Ascending aorta (tissue), 2 donors: ENCODE measurements around the gene HM13. TPM values are rescaled to one million over a fixed set of nuclear protein-coding genes. Genes with fewer than 3 reads are reported as not detected.
A peak's percentile ranks its signal among the peaks of the same experiment; 100 is the strongest.

Source experiments
- DNase-seq, 2 donors: peaks; one replicate each; pipeline ENCODE4 v3.0.0-alpha.2; 2019; ENCODE audit warnings: low spot score in 2 of 2
- H3K27ac ChIP-seq, 2 donors: fragments of 200-600 bp; sonication (generic); one replicate each; pipeline ENCODE4 v1.5.1; 2016 to 2017; ENCODE audit warnings: mild to moderate bottlenecking in 1 of 2
- H3K27me3 ChIP-seq: fragments of 200-600 bp; sonication (generic); one replicate; pipeline ENCODE4 v1.5.1; 2017
- H3K36me3 ChIP-seq, 2 donors: fragments of 200-600 bp; sonication (generic); one replicate each; pipeline ENCODE4 v1.5.1; 2016
- H3K4me1 ChIP-seq, 2 donors: fragments of 200-600 bp; sonication (generic); one replicate each; pipeline ENCODE4 v1.5.1; 2016 to 2017; ENCODE audit warnings: mild to moderate bottlenecking in 1 of 2
- H3K4me3 ChIP-seq, 2 donors: fragments of 200-600 bp; sonication (generic); one replicate each; pipeline ENCODE4 v1.5.1; 2016 to 2017; ENCODE audit warnings: mild to moderate bottlenecking in 1 of 2
- H3K9me3 ChIP-seq, 2 donors: fragments of 200-600 bp; sonication (generic); one replicate each; pipeline ENCODE4 v1.5.1; 2016
- intact Hi-C: fragments of 100-400 bp; cut with DNase I; formaldehyde crosslinking; loops from one replicate; pipeline ENCODE4 v1.15.1; 2023
- total RNA-seq: library from RNA; depleted of rRNA; stranded (reverse); fragments of >200 nt; gene quantifications from one replicate; pipeline ENCODE4 v1.1.0, GENCODE V29; 2016
- TF ChIP-seq, protein P1 (sequence below), 3 experiments: fragments of 200-600 bp in 2 of 3; fragments of 450-650 bp in 1 of 3; sonication (generic) in 2 of 3; IDR thresholded peaks; one replicate each; pipeline ENCODE4 v1.5.1; 2016 to 2019; ENCODE audit warnings: antibody characterized with exemption in 3 of 3, mild to moderate bottlenecking in 1 of 3, moderate library complexity in 1 of 3

Gene HM13
- total RNA-seq, 1 donor from 2014 or later, result 84.9 TPM

DNA sequence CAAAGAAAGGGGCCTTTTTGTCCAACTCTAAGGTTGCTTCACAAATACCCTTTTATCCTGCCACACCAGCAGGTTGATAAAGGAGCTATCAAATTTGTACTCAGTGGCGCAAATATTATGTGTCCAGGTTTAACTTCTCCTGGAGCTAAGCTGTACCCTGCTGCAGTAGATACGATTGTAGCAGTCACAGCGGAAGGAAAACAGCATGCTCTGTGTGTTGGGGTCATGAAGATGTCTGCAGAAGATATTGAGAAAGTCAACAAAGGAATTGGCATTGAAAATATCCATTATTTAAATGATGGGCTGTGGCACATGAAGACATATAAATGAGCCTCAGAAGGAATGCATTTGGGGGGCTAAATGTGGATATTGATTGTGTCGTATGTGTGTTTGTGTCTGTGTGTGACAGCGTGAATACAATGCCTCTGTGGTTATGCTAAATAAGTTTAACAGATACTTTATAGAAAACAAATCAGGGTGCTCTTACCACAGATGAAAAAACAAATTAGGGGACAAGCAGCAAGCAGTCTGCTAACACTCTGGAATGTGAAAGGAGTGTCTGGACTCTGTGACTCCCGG lies 33.6 kb downstream of the HM13 start:
- no peaks in the 10 kb centered on the region for H3K9me3 ChIP-seq
- TF ChIP-seq, protein P1, sequence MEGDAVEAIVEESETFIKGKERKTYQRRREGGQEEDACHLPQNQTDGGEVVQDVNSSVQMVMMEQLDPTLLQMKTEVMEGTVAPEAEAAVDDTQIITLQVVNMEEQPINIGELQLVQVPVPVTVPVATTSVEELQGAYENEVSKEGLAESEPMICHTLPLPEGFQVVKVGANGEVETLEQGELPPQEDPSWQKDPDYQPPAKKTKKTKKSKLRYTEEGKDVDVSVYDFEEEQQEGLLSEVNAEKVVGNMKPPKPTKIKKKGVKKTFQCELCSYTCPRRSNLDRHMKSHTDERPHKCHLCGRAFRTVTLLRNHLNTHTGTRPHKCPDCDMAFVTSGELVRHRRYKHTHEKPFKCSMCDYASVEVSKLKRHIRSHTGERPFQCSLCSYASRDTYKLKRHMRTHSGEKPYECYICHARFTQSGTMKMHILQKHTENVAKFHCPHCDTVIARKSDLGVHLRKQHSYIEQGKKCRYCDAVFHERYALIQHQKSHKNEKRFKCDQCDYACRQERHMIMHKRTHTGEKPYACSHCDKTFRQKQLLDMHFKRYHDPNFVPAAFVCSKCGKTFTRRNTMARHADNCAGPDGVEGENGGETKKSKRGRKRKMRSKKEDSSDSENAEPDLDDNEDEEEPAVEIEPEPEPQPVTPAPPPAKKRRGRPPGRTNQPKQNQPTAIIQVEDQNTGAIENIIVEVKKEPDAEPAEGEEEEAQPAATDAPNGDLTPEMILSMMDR (IDR thresholded peaks at IDR 0.05), result no peak
- no peak for DNase-seq
- peaks cover 53 to 56% of the 10 kb centered on the region in 2 donors for H3K36me3 ChIP-seq
- peak overlapping the region; percentile 75 to 84 for H3K27ac ChIP-seq
- H3K4me3 ChIP-seq, result peak overlapping the region; percentile 43 to 60
- intact Hi-C loops, result loop anchor here (2.0 kb wide), 1 partner anchor 33 kb away; the partner anchor contains the start of gene HM13
- no peaks in the 10 kb centered on the region for H3K4me1 ChIP-seq
- no peaks in the 10 kb centered on the region for H3K27me3 ChIP-seq

DNA sequence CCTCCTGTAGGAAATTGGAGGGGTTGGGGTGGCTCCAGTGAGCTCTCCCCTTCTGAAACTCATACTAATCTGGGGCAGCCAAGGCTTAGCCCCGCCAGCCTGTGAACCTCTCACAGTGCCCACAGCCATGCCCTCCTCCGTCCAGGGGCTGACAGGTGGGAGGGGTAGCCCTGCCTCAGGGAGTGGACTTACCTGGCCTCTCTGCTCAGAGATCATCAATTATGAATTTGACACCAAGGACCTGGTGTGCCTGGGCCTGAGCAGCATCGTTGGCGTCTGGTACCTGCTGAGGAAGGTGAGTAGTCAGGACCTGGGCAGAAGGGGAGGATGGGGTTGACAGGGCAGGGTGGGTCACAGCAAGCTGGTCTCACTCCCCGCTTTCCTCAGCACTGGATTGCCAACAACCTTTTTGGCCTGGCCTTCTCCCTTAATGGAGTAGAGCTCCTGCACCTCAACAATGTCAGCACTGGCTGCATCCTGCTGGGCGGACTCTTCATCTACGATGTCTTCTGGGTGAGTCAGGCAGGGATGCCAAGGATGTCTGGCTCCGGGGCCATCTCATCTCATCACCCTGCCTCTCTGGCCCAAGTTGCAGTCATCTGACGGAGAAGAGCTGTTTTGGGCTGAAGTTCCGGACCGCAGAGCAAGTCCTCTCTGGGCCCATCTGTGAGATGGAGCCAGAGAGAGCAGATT lies 34.7 kb downstream of the HM13 start:
- Histone ChIP-seq H3K9me3 (no peaks in the 10 kb centered on the region), H3K4me1 (no peaks in the 10 kb centered on the region), H3K27ac (no peak overlapping the region), H3K27me3 (no peaks in the 10 kb centered on the region), H3K4me3 (no peak overlapping the region), H3K36me3 (peaks cover 54 to 66% of the 10 kb centered on the region in 2 donors)
- intact Hi-C loops, result no loop called here
- TF ChIP-seq, protein P1 (IDR thresholded peaks at IDR 0.05), result no peak
- DNase-seq, result no peak

DNA sequence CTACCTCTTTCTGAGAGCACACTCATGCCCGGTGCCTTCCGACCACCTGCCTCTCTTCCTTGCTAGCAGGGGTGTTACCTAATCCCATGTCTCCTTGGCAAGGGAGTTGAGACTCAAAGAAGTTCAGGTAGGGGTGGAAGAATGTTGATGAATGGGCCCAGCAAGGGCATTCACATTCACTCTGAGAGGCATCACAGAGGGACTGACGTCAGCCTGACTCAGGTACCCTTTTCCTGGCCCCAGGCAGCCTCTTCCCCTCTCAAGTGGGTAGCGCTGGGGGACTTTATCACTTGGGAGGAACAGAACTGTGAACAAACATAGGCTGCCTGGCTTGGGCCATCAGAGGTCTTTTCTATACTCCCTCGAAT lies 35.3 kb downstream of the HM13 start:
- H3K4me3 ChIP-seq, result no peak overlapping the region
- no peaks in the 10 kb centered on the region for H3K27me3 ChIP-seq
- H3K9me3 ChIP-seq, result no peaks in the 10 kb centered on the region
- TF ChIP-seq, protein P1 (IDR thresholded peaks at IDR 0.05), result no peak
- intact Hi-C loops, result no loop called here
- H3K36me3 ChIP-seq, result peaks cover 54 to 67% of the 10 kb centered on the region in 2 donors
- no peak overlapping the region for H3K27ac ChIP-seq
- H3K4me1 ChIP-seq, result no peaks in the 10 kb centered on the region
- DNase-seq, result no peak

DNA sequence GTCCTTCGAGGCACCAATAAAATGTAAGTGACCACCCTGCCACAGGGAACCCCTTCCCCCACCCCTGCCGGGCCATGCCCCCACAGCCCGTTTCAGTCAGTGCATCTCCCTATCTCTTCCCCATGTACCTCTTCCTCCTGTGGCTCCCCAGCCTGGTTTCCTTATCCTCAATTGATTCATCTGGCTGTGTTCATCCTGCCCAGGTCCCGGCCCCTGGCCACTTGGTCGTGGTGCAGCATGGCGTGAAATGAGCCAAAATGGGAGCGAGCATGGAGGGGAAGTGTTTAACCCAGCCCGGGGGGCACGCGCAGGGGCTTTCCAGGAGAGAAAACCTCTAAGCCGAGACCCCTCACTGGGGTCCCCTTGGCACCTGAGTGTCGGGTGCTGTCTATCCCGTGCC lies 35.9 kb downstream of the HM13 start:
- Histone ChIP-seq H3K36me3 (peaks cover 54 to 73% of the 10 kb centered on the region in 2 donors), H3K27ac (no peak overlapping the region), H3K4me1 (no peaks in the 10 kb centered on the region), H3K9me3 (no peaks in the 10 kb centered on the region), H3K4me3 (no peak overlapping the region), H3K27me3 (no peaks in the 10 kb centered on the region)
- intact Hi-C loops, result no loop called here
- no peak for DNase-seq
- TF ChIP-seq, protein P1 (IDR thresholded peaks at IDR 0.05), result no peak

DNA sequence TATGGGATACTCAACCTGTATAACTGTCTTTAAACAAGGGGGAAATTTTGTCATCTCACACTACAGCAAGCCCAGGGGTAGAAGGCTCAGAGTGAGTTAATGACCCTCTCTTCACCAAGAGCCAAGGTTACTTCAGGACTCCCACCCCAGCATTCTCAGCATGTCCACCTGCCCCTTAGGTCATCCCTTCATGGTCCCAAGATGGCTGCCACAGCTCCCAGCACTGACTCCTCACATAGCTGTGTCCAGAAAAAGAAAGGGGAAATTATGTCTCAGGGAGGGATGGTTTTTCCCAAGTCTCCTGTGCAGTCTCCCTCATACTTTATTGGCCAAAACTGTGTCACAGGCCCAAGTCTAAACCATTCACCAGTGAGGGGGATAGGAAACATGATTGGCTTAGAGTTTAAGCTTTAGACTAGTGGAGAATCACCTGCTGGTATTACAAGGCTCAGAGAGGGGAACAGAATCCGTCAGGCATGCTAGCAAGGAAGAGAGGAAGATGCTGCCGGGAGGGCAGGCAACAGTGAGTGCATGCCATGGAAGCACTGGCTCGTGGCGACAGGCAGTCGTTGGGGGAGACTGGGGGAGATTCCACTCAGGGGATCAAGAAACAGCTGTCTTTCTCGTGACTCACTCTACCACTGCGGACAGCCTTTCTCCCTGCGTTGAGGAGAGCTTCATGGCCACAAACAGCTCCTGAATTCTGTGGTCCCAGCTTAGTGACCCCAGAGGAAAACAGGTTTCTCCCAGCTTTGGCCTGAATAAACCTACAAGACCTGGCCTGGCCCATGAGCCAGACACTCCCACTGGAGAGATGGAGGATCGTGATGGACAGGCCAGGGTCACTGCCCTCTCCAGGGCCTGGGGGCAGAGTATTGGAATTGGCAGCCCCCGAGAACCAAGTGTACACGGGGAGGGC lies 37.2 kb downstream of the HM13 start:
- Histone ChIP-seq H3K9me3 (no peaks in the 10 kb centered on the region), H3K36me3 (peaks cover 54 to 79% of the 10 kb centered on the region in 2 donors), H3K27ac (no peak overlapping the region), H3K27me3 (no peaks in the 10 kb centered on the region), H3K4me1 (no peaks in the 10 kb centered on the region), H3K4me3 (no peak overlapping the region)
- intact Hi-C loops, result no loop called here
- TF ChIP-seq, protein P1 (IDR thresholded peaks at IDR 0.05), result no peak
- DNase-seq, result no peak
